LoVo (cell line): ENCODE measurements around the gene KLK1.

ENCODE experiments used
- DNase-seq: peaks from one replicate; pipeline ENCODE4 v3.0.0-alpha.2; 2016; ENCODE audit warnings: low spot score

The KLK1 gene

DNA sequence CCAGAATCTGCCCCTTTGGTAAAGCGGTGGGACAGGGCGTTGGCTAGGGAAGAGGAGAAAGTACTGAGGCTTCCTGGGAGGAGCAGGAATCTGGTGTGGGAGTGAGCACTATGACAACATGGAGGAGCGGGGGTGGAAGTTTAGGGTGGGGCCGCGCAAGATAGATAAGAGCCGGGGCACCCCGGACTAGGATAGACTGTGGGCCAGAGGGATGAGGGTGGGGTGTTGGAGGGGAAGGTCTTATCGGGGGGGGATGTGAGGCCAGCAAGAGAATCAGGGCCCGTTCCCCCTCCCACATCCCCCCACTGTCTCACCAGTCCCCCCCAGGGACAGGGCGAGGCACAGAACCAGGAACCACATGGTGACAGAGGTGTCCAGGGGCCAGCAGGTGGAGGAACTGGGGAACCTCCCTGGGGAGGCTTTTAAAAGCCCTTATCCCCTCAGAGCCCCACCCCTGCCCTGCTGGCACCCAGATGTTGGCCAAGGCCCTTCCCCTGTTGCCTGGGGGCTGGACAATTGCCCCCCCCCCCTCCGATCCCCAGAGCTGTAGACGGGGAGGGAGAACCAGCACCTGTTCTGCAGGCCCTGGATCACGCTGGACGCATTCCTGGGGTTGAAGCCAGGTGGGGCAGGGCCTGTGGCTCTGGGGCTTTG is at the start of gene KLK1:
Gene KLK1, minus strand, starts transcription at position 399 of the 654 bp plus-strand sequence. Its CDS starts 39 bp downstream, at position 360.
- DNase-seq = no peak

DNA sequence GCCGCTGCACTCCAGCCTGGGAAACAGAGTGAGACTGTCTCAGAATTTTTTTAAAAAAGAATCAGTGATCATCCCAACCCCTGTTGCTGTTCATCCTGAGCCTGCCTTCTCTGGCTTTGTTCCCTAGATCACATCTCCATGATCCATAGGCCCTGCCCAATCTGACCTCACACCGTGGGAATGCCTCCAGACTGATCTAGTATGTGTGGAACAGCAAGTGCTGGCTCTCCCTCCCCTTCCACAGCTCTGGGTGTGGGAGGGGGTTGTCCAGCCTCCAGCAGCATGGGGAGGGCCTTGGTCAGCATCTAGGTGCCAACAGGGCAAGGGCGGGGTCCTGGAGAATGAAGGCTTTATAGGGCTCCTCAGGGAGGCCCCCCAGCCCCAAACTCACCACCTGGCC is 49.5 kb upstream of the KLK1 start, which contains the start of gene KLK2:
Gene KLK2, plus strand, starts transcription at position 384 of the 400 bp plus-strand sequence. CDS start 35 bp downstream, outside the sequence.
- no peak for DNase-seq

DNA sequence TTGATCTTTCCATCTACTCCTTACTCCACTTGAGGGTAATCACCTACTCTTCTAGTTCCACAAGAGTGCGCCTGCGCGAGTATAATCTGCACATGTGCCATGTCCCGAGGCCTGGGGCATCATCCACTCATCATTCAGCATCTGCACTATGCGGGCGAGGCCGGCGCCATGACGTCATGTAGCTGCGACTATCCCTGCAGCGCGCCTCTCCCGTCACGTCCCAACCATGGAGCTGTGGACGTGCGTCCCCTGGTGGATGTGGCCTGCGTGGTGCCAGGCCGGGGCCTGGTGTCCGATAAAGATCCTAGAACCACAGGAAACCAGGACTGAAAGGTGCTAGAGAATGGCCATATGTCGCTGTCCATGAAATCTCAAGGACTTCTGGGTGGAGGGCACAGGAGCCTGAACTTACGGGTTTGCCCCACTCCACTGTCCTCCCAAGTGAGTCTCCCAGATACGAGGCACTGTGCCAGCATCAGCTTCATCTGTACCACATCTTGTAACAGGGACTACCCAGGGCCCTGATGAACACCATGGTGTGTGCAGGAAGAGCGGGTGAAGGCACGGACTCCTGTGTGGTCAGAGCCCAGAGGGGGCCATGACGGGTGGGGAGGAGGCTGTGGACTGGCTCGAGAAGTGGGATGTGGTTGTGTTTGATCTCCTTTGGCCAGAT is 47.0 kb upstream of the KLK1 start:
- no peak for DNase-seq

DNA sequence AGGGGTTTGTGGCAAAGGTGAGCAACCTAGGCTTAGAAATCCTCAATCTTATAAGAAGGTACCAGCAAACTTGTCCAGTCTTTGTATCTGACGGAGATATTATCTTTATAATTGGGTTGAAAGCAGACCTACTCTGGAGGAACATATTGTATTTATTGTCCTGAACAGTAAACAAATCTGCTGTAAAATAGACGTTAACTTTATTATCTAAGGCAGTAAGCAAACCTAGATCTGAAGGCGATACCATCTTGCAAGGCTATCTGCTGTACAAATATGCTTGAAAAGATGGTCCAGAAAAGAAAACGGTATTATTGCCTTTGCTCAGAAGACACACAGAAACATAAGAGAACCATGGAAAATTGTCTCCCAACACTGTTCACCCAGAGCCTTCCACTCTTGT is 45.9 kb upstream of the KLK1 start:
- DNase-seq = no peak

DNA sequence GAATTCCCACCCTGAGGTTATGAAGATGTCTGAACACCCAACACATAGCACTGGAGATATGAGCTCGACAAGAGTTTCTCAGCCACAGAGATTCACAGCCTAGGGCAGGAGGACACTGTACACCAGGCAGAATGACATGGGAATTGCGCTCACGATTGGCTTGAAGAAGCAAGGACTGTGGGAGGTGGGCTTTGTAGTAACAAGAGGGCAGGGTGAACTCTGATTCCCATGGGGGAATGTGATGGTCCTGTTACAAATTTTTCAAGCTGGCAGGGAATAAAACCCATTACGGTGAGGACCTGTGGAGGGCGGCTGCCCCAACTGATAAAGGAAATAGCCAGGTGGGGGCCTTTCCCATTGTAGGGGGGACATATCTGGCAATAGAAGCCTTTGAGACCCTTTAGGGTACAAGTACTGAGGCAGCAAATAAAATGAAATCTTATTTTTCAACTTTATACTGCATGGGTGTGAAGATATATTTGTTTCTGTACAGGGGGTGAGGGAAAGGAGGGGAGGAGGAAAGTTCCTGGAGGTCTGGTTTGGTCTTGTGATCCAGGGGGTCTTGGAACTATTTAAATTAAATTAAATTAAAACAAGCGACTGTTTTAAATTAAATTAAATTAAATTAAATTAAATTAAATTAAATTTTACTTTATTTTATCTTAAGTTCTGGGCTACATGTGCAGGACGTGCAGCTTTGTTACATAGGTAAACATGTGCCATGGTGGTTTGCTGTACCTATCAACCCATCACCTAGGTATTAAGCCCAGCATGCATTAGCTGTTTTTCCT is 38.1 kb upstream of the KLK1 start:
- no peak for DNase-seq

DNA sequence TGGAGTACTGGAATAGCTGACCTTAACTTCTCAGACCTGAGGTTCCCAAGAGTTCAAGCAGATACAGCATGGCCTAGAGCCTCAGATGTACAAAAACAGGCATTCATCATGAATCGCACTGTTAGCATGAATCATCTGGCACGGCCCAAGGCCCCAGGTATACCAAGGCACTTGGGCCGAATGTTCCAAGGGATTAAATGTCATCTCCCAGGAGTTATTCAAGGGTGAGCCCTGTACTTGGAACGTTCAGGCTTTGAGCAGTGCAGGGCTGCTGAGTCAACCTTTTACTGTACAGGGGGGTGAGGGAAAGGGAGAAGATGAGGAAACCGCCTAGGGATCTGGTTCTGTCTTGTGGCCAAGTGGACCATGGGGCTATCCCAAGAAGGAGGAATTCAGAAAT is 37.4 kb upstream of the KLK1 start:
- DNase-seq = no peak

DNA sequence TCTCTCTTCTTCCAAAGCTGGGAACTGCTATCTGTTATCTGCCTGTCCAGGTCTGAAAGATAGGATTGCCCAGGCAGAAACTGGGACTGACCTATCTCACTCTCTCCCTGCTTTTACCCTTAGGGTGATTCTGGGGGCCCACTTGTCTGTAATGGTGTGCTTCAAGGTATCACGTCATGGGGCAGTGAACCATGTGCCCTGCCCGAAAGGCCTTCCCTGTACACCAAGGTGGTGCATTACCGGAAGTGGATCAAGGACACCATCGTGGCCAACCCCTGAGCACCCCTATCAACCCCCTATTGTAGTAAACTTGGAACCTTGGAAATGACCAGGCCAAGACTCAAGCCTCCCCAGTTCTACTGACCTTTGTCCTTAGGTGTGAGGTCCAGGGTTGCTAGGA is 36.3 kb upstream of the KLK1 start:
- no peak for DNase-seq

DNA sequence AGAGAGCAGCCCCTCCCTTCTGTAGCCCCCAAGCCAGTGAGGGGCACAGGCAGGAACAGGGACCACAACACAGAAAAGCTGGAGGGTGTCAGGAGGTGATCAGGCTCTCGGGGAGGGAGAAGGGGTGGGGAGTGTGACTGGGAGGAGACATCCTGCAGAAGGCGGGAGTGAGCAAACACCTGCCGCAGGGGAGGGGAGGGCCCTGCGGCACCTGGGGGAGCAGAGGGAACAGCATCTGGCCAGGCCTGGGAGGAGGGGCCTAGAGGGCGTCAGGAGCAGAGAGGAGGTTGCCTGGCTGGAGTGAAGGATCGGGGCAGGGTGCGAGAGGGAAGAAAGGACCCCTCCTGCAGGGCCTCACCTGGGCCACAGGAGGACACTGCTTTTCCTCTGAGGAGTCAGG is 35.3 kb upstream of the KLK1 start:
- DNase-seq = no peak

DNA sequence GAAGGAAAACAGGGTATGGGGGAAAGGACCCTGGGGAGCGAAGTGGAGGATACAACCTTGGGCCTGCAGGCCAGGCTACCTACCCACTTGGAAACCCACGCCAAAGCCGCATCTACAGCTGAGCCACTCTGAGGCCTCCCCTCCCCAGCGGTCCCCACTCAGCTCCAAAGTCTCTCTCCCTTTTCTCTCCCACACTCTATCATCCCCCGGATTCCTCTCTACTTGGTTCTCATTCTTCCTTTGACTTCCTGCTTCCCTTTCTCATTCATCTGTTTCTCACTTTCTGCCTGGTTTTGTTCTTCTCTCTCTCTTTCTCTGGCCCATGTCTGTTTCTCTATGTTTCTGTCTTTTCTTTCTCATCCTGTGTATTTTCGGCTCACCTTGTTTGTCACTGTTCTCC is 33.8 kb upstream of the KLK1 start:
- DNase-seq = no peak

DNA sequence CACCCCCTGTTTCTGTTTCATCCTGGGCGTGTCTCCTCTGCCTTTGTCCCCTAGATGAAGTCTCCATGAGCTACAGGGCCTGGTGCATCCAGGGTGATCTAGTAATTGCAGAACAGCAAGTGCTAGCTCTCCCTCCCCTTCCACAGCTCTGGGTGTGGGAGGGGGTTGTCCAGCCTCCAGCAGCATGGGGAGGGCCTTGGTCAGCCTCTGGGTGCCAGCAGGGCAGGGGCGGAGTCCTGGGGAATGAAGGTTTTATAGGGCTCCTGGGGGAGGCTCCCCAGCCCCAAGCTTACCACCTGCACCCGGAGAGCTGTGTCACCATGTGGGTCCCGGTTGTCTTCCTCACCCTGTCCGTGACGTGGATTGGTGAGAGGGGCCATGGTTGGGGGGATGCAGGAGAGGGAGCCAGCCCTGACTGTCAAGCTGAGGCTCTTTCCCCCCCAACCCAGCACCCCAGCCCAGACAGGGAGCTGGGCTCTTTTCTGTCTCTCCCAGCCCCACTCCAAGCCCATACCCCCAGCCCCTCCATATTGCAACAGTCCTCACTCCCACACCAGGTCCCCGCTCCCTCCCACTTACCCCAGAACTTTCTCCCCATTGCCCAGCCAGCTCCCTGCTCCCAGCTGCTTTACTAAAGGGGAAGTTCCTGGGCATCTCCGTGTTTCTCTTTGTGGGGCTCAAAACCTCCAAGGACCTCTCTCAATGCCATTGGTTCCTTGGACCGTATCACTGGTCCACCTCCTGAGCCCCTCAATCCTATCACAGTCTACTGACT is 31.2 kb upstream of the KLK1 start, which contains the start of gene KLK3:
Gene KLK3, plus strand, starts transcription at position 280 of the 775 bp plus-strand sequence. Its CDS starts 41 bp downstream, at position 321.
- DNase-seq = no peak

DNA sequence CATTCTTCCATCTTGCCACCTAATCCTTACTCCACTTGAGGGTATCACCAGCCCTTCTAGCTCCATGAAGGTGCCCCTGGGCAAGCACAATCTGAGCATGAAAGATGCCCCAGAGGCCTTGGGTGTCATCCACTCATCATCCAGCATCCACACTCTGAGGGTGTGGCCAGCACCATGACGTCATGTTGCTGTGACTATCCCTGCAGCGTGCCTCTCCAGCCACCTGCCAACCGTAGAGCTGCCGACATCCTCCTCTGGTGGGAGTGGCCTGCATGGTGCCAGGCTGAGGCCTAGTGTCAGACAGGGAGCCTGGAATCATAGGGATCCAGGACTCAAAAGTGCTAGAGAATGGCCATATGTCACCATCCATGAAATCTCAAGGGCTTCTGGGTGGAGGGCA is 28.0 kb upstream of the KLK1 start:
- DNase-seq = no peak

DNA sequence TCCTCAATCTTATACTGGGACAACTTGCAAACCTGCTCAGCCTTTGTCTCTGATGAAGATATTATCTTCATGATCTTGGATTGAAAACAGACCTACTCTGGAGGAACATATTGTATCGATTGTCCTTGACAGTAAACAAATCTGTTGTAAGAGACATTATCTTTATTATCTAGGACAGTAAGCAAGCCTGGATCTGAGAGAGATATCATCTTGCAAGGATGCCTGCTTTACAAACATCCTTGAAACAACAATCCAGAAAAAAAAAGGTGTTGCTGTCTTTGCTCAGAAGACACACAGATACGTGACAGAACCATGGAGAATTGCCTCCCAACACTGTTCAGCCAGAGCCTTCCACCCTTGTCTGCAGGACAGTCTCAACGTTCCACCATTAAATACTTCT is 27.2 kb upstream of the KLK1 start:
- DNase-seq = no peak

DNA sequence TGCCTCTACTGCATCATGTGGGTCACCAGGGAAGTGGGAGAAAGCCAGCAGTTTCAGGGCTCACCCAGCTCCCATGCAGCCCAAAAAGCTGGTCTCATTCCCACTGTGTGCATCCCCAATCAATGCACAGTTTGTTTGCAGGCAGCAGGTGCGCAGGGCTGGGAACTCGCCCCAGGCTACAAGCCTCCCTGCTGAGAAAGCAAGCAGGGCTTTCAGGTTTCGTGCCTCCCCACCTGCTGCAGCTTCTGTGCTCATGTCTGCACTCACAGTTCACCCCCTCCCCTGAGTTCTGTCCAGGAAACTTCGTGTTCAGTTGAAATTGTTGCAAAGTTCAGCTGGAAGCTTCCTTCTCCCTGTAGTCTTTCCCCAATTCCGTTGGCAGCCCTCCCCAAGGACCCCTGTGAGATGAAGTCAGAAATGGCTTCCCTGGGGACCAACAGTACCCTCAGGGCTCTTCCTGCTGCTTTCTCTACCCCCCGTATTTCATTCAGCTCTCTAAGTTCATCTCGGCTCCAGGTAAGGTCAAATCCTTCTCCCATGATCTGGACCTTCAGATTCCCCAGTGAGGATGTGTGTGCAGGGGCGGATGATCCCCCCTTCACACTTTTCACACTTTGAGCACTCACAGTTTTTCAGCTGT is 20.8 kb upstream of the KLK1 start:
- DNase-seq = no peak

DNA sequence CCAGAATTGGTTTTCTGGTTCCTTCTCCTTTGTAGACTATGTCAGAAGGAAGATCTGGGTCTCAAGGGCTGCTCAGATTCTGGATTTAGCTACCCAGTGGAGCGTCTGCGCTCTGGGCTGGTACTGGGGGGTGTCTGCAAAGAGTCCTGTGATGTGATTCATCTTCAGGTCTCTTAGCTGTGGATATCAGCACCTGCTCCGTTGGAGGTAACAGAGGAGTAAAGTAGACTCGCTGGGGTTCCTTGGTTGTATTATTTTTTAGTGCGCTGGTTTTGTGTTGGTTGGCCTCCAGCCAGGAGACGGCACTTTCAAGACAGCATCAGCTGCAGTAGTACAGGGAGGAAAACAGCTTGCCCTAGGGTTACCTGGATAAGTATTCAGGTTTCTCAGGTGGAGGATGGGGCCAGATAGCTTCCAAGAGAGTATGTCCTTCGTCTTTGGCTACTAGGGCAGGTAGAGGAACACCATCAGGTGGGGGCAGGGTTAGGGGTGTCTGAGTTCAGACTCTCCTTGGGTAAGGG is 20.2 kb upstream of the KLK1 start:
- no peak for DNase-seq

DNA sequence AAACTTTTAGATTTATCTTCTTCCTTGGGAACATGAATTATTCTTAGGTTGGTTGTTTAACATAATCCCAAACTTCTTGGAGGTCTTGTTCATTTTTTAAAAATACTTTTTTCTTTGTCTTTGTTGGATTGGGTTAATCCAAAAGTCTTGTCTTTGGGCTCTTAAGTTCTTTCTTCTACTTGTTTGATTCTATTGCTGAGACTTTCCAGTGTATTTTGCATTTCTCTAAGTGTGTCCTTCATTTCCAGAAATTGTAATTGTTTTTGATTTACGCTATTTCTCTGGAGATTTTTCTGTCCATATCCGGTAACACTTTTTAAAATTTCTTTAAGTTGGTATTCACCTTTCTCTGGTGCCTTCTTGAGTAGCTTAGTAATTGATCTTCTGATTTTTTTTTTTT is 19.6 kb upstream of the KLK1 start:
- DNase-seq = no peak

DNA sequence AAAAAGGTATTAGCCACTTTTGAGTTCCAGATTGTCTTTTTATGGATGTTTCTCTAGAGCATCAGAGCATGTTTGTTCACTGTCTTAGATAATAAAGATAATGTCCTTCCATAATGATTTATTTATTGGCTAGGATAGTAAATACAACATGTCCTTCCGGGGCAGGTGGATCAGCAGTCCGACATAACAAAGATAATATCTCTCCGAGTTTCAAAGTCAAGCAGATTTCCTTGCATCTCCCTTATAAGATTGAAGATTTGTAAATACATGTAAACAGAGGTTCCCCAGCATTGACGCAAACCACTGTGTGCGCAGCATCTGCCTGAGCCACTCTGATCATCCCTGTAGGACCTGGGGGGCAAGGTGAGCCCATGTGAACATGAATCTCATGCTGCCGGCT is 18.5 kb upstream of the KLK1 start:
- DNase-seq = no peak

DNA sequence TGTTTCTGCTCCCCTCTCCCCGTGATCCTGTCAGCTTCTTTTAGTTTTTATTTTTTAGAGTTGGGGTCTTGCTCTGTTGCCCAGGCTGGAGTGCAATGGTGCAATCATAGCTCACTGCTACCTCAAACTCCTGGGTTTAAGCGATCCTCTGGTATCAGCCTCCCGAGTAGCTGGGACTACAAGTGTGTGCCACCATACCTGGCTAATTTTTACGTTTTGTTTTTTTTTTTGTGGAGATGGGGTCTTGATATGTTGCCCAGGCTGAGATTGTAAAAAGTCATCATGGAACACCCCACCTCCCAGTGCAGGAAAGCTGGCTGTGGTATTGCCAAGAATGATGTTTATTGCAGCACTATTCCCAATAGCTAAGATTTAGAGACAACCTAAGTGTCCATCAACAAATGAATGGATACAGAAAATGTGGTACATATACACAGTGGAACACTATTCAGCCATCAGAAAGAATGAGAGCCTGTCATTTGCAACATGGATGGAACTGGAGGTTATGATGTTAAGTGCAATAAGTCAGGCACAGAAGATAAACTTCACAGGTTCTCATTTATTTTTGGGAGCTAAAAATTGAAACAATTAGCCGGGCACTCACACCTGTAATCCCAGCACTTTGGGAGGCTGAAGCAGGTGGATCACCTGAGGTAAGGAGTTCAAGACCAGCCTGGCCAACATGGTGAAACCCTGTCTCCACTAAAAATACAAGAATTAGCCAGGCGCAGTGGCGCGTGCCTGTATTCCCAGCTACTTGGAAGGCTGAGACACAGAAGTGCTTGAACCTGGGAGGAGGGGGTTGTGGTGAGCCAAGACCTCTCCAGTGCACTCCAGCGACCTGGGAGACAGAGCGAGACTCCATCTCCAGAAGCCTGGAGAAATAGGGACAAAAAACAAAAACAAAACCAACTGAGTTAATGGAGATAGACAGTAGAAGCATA is 16.4 kb upstream of the KLK1 start:
- DNase-seq = no peak

DNA sequence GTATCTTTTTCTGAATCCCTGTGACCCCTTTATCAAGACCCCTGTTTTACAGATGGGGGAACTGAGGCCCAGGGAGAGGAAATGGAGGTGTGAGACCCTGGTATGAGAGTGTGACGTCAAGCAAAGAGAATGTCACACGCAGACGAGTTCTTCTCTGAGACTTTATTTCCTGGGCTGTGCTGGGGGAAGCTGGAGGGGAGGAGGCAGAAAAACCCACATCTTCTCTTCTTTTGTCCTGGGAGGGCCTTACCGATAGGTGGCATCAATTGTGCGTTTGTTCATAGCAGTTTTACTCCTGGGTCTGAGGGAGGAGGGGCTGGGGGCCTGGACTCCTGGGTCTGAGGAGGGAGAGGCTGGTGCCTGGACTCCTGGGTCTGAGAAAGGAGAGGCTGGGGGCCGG is 14.7 kb upstream of the KLK1 start:
- DNase-seq = no peak

DNA sequence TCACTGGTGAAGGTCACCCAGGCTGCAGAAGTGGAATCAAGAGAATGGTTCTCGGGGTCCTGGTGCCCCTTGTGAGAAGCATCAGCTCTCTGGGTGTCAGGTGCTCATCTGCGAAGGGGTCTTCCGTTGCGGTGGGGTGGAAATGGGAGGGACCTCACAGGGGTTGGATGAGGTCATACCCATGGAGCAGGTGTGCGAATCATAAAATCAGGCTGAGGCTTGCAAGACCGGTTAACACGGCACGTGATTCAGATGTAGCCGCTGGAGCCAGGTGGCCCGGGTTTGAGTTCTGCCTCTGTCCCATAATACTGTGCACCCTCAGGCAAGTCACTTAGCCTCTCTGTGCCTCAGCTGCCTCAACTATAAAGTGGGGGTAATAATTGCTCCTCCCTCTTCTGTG is 13.7 kb upstream of the KLK1 start:
- no peak for DNase-seq

DNA sequence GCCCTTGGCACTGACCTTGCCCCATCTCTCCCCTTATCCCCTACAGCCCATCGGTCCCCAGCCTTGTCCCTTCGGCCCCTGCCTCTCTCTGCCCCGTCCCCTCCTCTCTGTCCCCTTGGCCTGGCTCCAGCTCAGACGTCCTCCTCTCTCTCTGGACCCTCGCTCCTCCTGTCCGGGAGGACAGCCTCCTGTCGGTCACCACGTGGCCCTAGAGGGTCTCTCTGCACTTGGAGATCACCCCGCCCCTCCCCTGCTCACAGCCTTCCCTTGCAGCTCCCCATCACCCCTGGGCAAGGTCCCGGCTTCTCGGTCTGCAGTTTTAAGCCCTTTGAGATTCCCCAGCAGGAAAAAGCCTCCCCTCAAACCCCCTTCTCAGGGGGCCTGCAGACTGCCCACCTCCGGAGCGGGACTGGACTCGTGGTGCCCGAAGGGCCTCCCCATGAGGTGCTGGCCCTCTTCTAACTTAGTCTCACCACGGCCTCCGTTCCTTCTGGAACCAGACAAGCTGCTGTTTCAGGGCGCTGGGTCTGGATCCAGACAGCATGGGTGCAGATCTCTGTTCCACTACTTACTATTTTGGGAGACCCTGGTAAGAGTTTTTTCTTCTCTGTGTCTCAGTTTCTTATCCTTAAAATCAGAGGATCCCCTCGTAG is 13.1 kb upstream of the KLK1 start:
- DNase-seq = no peak
